GM18861 (cell line): ENCODE measurements around the gene ZC3H7B.

Experiments
- ATAC-seq: cut with Tn5 transposase; IDR thresholded peaks from one replicate; pipeline ENCODE4 v1.9.1; 2021; ENCODE audit not compliant: unreplicated experiment

The ZC3H7B gene

GRCh38 chr22:41324821-41325528 lies 23.6 kb downstream of the ZC3H7B start:
- no peak for ATAC-seq

DNA sequence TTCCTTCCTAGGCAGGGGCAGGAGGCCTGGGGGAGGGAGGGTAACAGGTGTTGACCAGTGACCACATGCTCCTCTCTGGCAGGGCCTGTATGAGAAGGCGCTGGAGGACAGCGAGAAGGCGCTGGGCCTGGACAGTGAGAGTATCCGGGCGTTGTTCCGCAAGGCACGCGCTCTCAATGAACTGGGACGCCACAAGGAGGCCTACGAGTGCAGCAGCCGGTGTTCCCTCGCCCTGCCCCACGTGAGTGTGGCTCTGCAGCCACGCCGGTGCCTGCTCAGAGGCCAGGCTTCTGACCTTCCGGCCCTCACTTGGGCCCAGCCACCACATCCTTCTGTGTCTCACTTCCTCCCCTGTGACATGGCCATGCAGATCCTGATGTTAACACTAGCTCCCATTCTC lies 25.8 kb downstream of the ZC3H7B start:
- ATAC-seq: no peak

DNA sequence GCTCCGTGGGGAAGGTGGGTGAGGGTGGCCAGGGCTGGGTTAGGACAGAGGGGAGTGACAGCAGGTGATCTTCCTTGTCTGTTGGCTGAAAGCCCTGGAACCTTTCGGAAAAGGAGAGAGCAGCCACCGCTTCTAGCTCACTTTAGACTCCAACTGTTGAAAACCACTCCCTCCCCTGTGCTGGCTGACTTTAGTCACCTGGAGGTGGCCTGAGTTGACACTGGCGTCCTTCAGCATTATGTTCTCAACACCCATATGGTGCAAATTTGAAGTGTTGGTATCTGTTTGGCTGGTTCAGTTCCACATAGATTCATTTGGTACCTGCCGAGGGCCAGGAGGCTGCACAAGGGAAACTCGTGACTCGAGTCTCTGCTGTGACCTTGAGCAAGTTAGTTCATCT lies 28.8 kb downstream of the ZC3H7B start:
- ATAC-seq: no peak

DNA sequence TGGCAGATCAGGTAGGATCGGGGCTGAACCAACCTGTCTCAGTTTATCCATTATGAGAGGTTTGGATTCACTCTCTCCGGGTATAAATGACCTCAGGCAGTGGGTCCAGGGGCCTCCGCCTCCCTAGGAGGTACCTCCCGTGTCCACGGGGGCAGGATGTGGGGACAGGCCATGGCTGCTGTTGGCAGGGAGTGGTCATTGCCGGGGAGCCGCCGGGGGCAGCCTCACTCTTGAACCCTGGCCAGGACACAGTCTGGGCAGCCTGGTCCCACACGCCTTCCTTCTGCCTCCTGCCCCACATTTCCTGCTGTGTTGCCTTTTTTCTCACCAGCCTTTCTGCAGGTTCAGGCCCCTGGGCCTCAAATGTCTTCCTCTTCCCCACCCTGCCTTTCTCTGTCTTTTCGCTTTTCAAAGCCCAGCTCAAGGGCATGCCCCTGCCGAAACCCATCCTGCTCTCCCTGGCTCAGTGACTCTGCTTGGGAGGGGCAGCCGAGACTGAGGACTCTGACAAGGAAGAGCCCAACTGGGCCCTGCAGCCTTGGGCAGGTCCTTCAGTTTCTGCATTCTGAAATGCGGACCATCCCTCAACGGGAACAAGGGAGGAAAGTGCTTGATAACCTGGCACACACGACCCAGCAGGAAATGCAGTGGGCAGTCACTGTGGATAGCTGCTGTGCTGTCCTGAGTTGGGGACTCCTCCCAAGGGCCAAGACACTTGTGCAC lies 31.1 kb downstream of the ZC3H7B start:
- no peak for ATAC-seq

DNA sequence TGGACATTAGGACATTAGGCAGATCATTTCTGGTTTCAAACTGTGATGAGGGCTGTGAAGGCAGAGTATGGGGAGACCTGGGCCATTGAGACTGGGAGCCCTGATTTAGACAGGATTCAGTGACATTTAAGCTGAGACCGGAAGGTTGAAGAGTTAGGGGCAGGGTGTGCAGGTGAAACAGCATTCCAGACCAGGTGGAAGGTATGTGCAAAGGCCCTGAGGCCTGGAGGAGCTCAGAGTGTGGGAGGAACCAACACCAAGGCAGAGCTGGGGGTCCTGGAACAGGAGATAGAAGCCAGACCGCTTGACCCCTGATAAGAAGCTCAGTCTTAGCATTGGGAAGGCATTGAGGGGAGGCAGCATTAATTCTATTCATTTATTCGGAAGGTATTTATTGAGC lies 32.5 kb downstream of the ZC3H7B start:
- ATAC-seq: no peak

GRCh38 chr22:41334215-41334614 lies 32.9 kb downstream of the ZC3H7B start:
- ATAC-seq: no peak

GRCh38 chr22:41334951-41335635 lies 33.8 kb downstream of the ZC3H7B start:
- no peak for ATAC-seq

DNA sequence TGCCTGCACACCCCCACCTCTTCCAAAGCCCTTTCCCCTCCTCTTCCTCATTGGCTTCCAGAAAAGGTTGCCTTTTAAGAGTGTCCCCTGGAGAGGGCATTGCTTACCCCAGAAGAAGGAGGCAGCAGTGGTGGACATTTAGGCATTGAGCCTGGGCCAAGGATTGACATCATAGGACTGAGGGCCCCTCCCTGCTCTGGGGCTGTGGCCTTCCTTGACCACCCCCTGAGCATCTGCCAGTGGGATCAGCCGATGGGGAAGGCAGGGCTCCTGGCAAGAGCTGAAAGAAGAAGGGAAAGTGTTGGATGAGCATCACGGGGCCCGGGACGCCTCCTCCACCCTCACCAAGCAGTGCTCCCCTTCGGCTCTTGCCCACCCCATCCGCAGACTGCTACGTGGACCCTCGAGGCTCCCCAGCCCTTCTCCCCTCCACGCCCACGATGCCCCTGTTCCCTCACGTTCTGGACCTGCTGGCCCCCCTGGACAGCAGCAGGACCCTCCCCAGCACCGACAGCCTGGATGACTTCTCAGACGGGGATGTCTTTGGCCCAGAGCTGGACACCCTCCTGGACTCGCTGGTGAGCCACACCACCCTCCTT lies 37.4 kb downstream of the ZC3H7B start:
- no peak for ATAC-seq

DNA sequence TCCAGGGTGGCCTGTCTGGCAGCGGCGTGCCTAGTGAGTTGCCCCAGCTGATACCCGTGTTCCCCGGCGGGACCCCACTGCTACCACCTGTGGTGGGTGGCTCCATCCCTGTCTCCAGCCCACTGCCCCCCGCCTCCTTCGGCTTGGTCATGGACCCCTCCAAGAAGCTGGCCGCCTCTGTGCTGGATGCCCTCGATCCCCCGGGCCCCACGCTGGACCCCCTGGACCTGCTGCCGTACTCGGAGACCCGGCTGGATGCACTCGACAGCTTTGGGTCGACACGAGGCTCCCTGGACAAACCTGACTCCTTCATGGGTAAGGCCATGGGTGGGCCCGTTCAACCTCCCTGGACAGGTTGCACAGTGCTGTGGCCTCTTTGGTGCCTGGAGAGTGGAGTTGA lies 38.5 kb downstream of the ZC3H7B start:
- no peak for ATAC-seq

DNA sequence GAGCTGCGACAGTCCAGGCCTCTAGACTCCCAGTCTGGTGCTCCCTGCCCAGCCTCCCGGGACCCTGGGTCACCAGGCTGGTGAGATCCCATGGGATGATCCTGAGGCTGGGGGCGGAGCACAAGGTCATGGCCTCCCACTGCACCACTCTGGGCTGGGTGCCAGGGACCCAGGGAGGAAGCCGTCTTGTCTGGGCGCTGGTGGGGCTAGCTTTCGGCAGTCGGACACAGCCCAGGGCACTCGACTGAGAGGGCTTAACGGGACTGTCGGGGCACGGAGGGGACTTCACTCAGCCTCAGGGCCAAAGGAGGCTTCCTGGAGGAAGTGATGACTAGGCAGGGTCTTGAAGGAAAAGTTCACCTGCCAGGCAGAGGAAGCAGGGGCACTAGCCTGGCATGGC lies 39.0 kb downstream of the ZC3H7B start:
- ATAC-seq: no peak

DNA sequence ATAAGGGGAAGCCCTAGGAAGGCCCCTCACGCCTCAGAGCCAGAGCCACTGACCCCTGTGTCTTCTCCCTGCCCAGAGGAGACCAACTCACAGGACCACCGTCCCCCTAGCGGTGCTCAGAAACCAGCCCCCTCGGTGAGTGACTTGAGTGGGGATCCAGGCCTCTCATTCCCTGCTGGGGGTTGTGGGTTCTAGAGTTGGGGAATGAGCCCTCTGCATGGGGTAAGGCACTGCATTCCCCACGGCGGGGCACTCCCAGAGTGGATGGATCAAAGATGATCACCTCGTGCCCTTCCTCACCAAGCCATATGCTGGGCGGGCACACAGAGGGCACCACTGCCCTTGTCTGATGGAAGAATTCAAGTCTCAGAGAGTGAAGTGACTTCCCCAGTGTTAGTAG lies 39.7 kb downstream of the ZC3H7B start:
- no peak for ATAC-seq

GRCh38 chr22:41341990-41342389 lies 40.7 kb downstream of the ZC3H7B start:
- ATAC-seq: no peak

DNA sequence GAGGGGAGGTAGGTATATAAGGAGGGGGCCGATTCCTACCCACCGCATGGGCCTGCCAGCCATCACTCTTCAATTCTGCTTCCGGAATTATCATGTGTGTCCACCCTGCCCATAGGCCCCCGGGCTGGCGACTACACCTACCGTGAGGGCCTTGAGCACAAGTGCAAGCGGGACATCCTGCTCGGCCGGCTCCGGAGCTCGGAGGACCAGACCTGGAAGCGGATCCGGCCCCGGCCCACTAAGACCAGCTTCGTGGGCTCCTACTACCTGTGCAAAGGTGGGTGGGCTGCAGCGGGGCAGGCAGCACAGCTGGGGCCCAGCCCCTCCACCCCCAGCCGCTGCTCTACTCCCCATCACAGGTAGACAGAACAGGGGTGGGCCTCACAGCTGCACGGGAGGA lies 42.0 kb downstream of the ZC3H7B start:
- ATAC-seq: no peak

- no peak for ATAC-seq
Observed at GRCh38 chr22:41343717-41344116, 42.4 kb downstream of the ZC3H7B start.

- no peak for ATAC-seq
Observed at GRCh38 chr22:41344189-41344788, 43.0 kb downstream of the ZC3H7B start.

- no peak for ATAC-seq
Observed at GRCh38 chr22:41345807-41346335, 44.5 kb downstream of the ZC3H7B start.

DNA sequence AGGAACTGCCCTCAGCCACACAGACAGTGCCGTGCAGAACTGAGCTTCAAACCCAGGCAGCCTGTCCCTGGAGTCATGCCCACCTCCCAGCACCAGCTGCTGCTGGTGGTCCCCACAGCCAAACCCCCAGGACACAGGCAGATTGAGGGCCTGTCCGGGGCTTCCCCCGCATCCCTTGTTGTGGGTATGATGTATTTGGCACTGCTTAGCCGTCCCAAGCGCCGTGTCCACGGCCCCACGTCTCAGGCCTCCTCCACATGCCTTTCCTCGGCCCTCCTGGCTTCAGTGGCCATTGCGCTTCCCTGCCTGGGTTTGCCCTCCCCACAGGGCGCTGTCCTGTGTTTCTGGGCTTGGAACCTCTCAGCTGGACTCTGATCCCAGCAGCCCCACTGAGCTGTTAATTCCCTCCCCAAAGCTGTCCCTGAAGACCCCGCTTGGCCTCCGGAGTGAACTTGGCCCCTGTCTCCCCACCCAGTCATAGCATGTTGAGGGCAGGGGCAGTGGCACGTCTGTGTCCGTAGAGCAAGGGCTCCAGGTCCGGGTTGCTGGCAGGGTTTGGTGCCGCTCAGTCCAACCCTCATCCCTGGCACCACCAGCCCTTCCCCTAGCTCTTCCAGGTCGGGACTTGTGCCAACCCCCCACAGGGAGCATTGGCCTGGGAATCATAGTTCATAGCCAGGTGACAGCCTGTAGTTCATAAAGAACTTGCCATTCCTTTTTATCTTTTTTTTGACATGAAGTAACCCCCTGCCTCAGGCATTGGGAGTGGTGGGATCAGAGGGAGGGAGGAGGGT lies 45.9 kb downstream of the ZC3H7B start:
- no peak for ATAC-seq

GRCh38 chr22:41348964-41349484 lies 47.7 kb downstream of the ZC3H7B start:
- ATAC-seq: no peak

GRCh38 chr22:41350087-41350486 lies 48.8 kb downstream of the ZC3H7B start:
- ATAC-seq: no peak

DNA sequence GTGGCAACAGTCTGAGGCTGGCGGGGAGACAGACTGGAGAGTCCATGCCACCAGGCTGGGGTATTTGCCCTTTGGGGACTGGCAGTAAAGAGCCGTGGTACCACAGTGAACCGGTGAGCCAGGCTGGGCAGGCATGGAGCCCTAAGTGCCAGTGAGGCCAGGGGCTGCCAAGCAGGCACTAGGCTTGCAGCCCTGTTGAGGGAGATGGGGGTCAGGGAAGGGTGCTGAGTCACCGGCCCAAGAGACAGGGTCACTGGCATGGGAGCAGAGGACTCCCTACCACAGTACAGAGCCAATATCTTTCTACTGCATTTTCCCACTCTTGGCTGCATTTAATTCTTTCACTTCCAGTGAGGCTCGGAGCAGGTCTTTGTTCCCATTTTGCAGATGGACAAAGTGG lies 49.7 kb downstream of the ZC3H7B start:
- no peak for ATAC-seq
